Adrenal gland (tissue), 12 donors: Measurements from ENCODE around the gene MLYCD. TPM values are rescaled to one million over a fixed set of nuclear protein-coding genes. Genes with fewer than 3 reads are reported as not detected.

Source experiments
- DNase-seq, 7 donors: peaks; one replicate each; pipeline ENCODE4 v3.0.0-alpha.2; 2019 to 2020
- H3K27ac ChIP-seq, 5 donors: fragments of 200-600 bp; sonication (generic) in 4 of 5; 1 replicate in 3 of 5; 2 replicates in 2 of 5; pipeline versions ENCODE4 v1.5.1 to v1.8.0; 2016 to 2020; ENCODE audit warnings: mild to moderate bottlenecking in 1 of 5
- H3K27me3 ChIP-seq: fragments of 200-600 bp; 2 replicates; pipeline ENCODE4 v1.8.0; 2021
- H3K36me3 ChIP-seq, 2 donors: fragments of 200-600 bp; replicated peaks in 1 of 2; 1 replicate in 1 of 2; 2 replicates in 1 of 2; pipeline versions ENCODE4 v1.5.1 to v1.8.0; 2018 to 2022
- H3K4me1 ChIP-seq, 2 donors: fragments of 200-600 bp; replicated peaks in 1 of 2; 1 replicate in 1 of 2; 2 replicates in 1 of 2; pipeline versions ENCODE4 v1.5.1 to v1.8.0; 2018 to 2021
- H3K4me3 ChIP-seq, 4 donors: fragments of 200-600 bp; sonication (generic) in 3 of 4; one replicate each; pipeline ENCODE4 v1.5.1; 2016 to 2018
- H3K9me3 ChIP-seq, 3 donors: fragments of 200-600 bp; sonication (generic) in 1 of 3; replicated peaks in 1 of 3; 1 replicate in 2 of 3; 2 replicates in 1 of 3; pipeline versions ENCODE4 v1.5.1 to v1.8.0; 2016 to 2021
- POLR2A ChIP-seq, 2 donors: fragments of 450-650 bp; IDR thresholded peaks; one replicate each; pipeline ENCODE4 v1.6.1; 2017; ENCODE audit warnings: antibody characterized with exemption in 2 of 2, mild to moderate bottlenecking in 2 of 2, moderate library complexity in 1 of 2
- WGBS, 4 donors: extraction: QIAGEN DNeasy Blood & Tissue Kit in 2 of 4; methylation state at CpG; one replicate each; pipeline versions ENCODE4 v1.1.5 to v1.1.7; 2013 to 2017; 5-methylcytosine and 5-hydroxymethylcytosine counted together
- intact Hi-C, 2 donors: fragments of 100-400 bp; cut with DNase I; formaldehyde crosslinking; loops; one replicate each; pipeline versions ENCODE4 v1.14.1 to v1.15.0; 2022 to 2023
- polyA plus RNA-seq, 3 donors: library from polyadenylated mRNA; stranded (reverse); fragments of 200-250 nt in 2 of 3; fragments of 350-450 nt in 1 of 3; fragmentation: Illumina TruSeq in 1 of 3; extraction: RNeasy Lipid Tissue Mini Kit (QIAGEN cat#74804) in 1 of 3; gene quantifications; one replicate each; pipeline ENCODE4 v1.2.3, GENCODE V29; 2013 to 2014
- total RNA-seq, 9 donors: library from RNA; depleted of rRNA in 4 of 9; stranded (reverse); fragments of >200 nt in 4 of 9; fragments of 120-200 nt in 1 of 9; fragmentation: NEBNext Ultra II Directional in 1 of 9; extraction: Animal tissue kit (Norgen Biotek cat#: 25700) in 1 of 9; gene quantifications; one replicate each; pipeline versions ENCODE4 v1.1.0 to v1.2.4, GENCODE V29; 2013 to 2023
- TF ChIP-seq, protein P1 (sequence below), 6 experiments: fragments of 450-650 bp in 4 of 6; fragments of 200-600 bp in 2 of 6; sonication (generic) in 1 of 6; IDR thresholded peaks; 1 replicate in 5 of 6; 2 replicates in 1 of 6; pipeline versions ENCODE4 v1.5.1 to v1.8.0; 2016 to 2021; ENCODE audit warnings: antibody characterized with exemption in 6 of 6, mild to moderate bottlenecking in 2 of 6, moderate library complexity in 1 of 6
- donor health status: healthy with polysubstance abuse.
- donor health status: Bipolar disorder and iron deficiency.
- donor health status: DM: yes; HTN: yes; CAD: no.
- donor health status: DM: no; HTN: no; CAD: no.
- donor health status: DM: no; HTN: no; CAD: no.
- donor health status: DM: yes; HTN: yes; CAD: no.

The MLYCD gene
- total and polyA plus RNA-seq, 12 donors = 3.9 to 16.6 (median 10.2) TPM

- intact Hi-C loops = no loop called here
- Histone ChIP-seq H3K4me3 (no peak overlapping the region), H3K4me1 (no peaks in the 10 kb centered on the region), H3K9me3 (no peaks in the 10 kb centered on the region), H3K36me3 (peaks cover 0 to 84% of the 10 kb centered on the region in 2 donors), H3K27me3 (no peaks in the 10 kb centered on the region), H3K27ac (no peak overlapping the region)
- TF ChIP-seq, protein P1, sequence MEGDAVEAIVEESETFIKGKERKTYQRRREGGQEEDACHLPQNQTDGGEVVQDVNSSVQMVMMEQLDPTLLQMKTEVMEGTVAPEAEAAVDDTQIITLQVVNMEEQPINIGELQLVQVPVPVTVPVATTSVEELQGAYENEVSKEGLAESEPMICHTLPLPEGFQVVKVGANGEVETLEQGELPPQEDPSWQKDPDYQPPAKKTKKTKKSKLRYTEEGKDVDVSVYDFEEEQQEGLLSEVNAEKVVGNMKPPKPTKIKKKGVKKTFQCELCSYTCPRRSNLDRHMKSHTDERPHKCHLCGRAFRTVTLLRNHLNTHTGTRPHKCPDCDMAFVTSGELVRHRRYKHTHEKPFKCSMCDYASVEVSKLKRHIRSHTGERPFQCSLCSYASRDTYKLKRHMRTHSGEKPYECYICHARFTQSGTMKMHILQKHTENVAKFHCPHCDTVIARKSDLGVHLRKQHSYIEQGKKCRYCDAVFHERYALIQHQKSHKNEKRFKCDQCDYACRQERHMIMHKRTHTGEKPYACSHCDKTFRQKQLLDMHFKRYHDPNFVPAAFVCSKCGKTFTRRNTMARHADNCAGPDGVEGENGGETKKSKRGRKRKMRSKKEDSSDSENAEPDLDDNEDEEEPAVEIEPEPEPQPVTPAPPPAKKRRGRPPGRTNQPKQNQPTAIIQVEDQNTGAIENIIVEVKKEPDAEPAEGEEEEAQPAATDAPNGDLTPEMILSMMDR (IDR thresholded peaks at IDR 0.05) = no peak
- no peak for TF ChIP-seq POLR2A (IDR thresholded peaks at IDR 0.05)
- 86 to 91% (median 86%) methylated on average over 15 of the region's 15 CpGs for WGBS, 4 donors
- no peak for DNase-seq
Observed at GRCh38 chr16:83913245-83913633, 14.3 kb downstream of the MLYCD start.

GRCh38 chr16:83914091-83914710 is 15.3 kb downstream of the MLYCD start:
- Histone ChIP-seq H3K27ac (no peak overlapping the region), H3K4me1 (no peaks in the 10 kb centered on the region), H3K4me3 (no peak overlapping the region), H3K9me3 (no peaks in the 10 kb centered on the region), H3K27me3 (no peaks in the 10 kb centered on the region), H3K36me3 (peaks cover 0 to 83% of the 10 kb centered on the region in 2 donors)
- 92 to 95% (median 94%) methylated on average over 16 to 21 of the region's 21 CpGs for whole genome bisulfite sequencing, 4 donors
- no peak for DNase-seq
- intact Hi-C loops = no loop called here
- TF ChIP-seq, protein P1 (IDR thresholded peaks at IDR 0.05) = no peak
- no peak for TF ChIP-seq POLR2A (IDR thresholded peaks at IDR 0.05)

- H3K27me3 ChIP-seq = no peaks in the 10 kb centered on the region
- H3K27ac ChIP-seq = no peak overlapping the region
- TF ChIP-seq, protein P1 (IDR thresholded peaks at IDR 0.05) = no peak
- no peak for TF ChIP-seq POLR2A (IDR thresholded peaks at IDR 0.05)
- DNase-seq = no peak
- H3K4me3 ChIP-seq = no peak overlapping the region
- WGBS, 4 donors = 93 to 96% (median 95%) methylated on average over 17 to 22 of the region's 22 CpGs
- H3K4me1 ChIP-seq = no peaks in the 10 kb centered on the region
- peaks cover 0 to 81% of the 10 kb centered on the region in 2 donors for H3K36me3 ChIP-seq
- H3K9me3 ChIP-seq = no peaks in the 10 kb centered on the region
- intact Hi-C loops = no loop called here
Observed at GRCh38 chr16:83915081-83915480, 16.2 kb downstream of the MLYCD start.

GRCh38 chr16:83915491-83915890 is 16.6 kb downstream of the MLYCD start:
- Histone ChIP-seq H3K27me3 (no peaks in the 10 kb centered on the region), H3K4me1 (no peaks in the 10 kb centered on the region), H3K9me3 (no peaks in the 10 kb centered on the region), H3K36me3 (peaks cover 0 to 81% of the 10 kb centered on the region in 2 donors), H3K27ac (no peak overlapping the region), H3K4me3 (no peak overlapping the region)
- no peak for TF ChIP-seq POLR2A (IDR thresholded peaks at IDR 0.05)
- TF ChIP-seq, protein P1 (IDR thresholded peaks at IDR 0.05) = no peak
- 92 to 97% (median 93%) methylated on average over 7 to 14 of the region's 14 CpGs for WGBS, 4 donors
- intact Hi-C loops = no loop called here
- no peak for DNase-seq
